Activated naive CD4-positive, alpha-beta T cell (primary cell): ENCODE results near the gene MICAL1.
A peak's percentile ranks its signal among the peaks of the same experiment; 100 is the strongest.

Experiments used
- DNase-seq, 4 experiments: peaks; one replicate each; lab custom pipeline; 2025; lab: John Stamatoyannopoulos, UW

Gene MICAL1

GRCh38 chr6:109455437-109456110 lies at the start of gene MICAL1:
TSS of gene MICAL1 (minus strand) at chr6:109455772. CDS start at chr6:109454196, 1,576 bp downstream.
- peak in 2 of 4 experiments; percentile 46 to 61 for DNase-seq

- no peak for DNase-seq
Observed at GRCh38 chr6:109503327-109504224, 48.0 kb upstream of the MICAL1 start.

GRCh38 chr6:109498936-109499335 lies 43.4 kb upstream of the MICAL1 start:
- DNase-seq, result no peak

GRCh38 chr6:109498052-109498451 lies 42.5 kb upstream of the MICAL1 start:
- no peak for DNase-seq

GRCh38 chr6:109496036-109496772 lies 40.6 kb upstream of the MICAL1 start:
- DNase-seq, result no peak

GRCh38 chr6:109493865-109494264 lies 38.3 kb upstream of the MICAL1 start:
- DNase-seq, result no peak

- DNase-seq, result no peak
Observed at GRCh38 chr6:109491207-109491938, 35.8 kb upstream of the MICAL1 start.

- no peak for DNase-seq
Observed at GRCh38 chr6:109490713-109491112, 35.1 kb upstream of the MICAL1 start.

- DNase-seq, result no peak
Observed at GRCh38 chr6:109488001-109488400, 32.4 kb upstream of the MICAL1 start.

GRCh38 chr6:109486068-109486467 lies 30.5 kb upstream of the MICAL1 start:
- no peak for DNase-seq

- no peak for DNase-seq
Observed at GRCh38 chr6:109485266-109485935, 29.8 kb upstream of the MICAL1 start.

- DNase-seq, result no peak
Observed at GRCh38 chr6:109484122-109484521, 28.6 kb upstream of the MICAL1 start.

- DNase-seq, result no peak
Observed at GRCh38 chr6:109483735-109484057, 28.1 kb upstream of the MICAL1 start.

GRCh38 chr6:109482905-109483734 lies 27.5 kb upstream of the MICAL1 start, which contains the start of gene ZBTB24:
TSS of gene ZBTB24 (minus strand) at chr6:109483219. CDS start at chr6:109482026, 1,193 bp downstream.
- DNase-seq, result peak; percentile 54 to 89 (median 81)

GRCh38 chr6:109480993-109481480 lies 25.5 kb upstream of the MICAL1 start:
- DNase-seq, result no peak

- DNase-seq, result no peak
Observed at GRCh38 chr6:109478841-109479624, 23.5 kb upstream of the MICAL1 start.

GRCh38 chr6:109478222-109478805 lies 22.7 kb upstream of the MICAL1 start:
- DNase-seq, result no peak

- no peak for DNase-seq
Observed at GRCh38 chr6:109477725-109478124, 22.2 kb upstream of the MICAL1 start.

- DNase-seq, result no peak
Observed at GRCh38 chr6:109477184-109477583, 21.6 kb upstream of the MICAL1 start.
